Activated CD8-positive, alpha-beta memory T cell treated with anti-CD3 and anti-CD28 coated beads for 48 hours (primary cell): ENCODE results near the gene NDUFA7.
"Not testable (repeated sequence)": the region's sequence is repeated elsewhere in the genome, so short reads cannot be mapped to it uniquely, and the experiment has no call there.

Source experiments
- DNase-seq, 3 experiments: peaks; one replicate each; pipeline ENCODE4 v3.0.0-alpha.2; 2020; ENCODE audit warnings: low read depth in 2 of 3, low spot score in 2 of 3

The NDUFA7 gene

DNA sequence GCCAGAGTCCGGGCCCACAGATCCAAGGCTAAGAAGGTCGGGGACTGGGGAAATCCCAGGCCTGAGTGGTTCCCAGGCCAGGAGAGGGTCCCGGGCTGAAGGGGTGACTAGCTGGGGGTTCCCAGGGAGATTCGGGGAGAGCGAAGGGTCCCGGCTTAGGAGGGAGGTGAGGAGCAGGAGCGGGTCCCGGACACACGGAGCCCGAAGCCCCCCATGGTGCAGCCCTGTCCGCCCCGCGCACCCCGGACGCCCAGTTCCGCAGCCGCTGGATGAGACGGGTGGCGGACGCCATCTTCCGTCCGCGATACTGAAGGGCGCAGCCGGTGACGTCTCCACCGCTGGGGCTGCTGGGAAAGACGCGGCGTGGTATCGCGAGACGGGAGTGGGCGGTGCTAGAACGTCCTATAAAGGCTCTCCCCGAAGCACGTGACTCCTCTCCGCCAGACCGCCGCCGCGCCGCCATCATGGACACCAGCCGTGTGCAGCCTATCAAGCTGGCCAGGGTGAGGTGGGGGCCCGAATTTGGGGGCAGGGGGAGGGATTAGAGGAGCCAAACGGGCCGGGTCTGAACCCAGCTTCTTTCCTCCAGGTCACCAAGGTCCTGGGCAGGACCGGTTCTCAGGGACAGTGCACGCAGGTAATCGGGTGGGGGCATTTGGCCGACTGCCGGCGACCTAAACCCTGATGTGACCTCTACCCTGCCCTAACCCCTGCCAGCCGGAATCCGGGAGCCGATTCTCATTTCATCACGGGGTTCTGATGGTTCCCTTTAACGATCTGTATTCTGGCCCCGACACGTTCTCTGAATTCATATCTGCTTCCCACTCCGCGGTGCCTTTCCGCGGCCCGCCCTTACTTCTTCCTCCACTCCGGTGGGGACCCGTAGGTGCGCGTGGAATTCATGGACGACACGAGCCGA lies at the start of gene NDUFA7, which contains the start of gene RPS28:
TSS of gene NDUFA7 (minus strand) at position 309 of the 919 bp plus-strand sequence. CDS start at position 292, 17 bp downstream.
TSS of gene RPS28 (plus strand) at position 430 of the 919 bp plus-strand sequence. CDS start at position 465, 35 bp downstream.
- peak; percentile 93 to 96 (median 96) for DNase-seq

GRCh38 chr19:8370176-8371010 lies 49.2 kb upstream of the NDUFA7 start:
- no peak for DNase-seq

GRCh38 chr19:8367327-8368001 lies 46.3 kb upstream of the NDUFA7 start:
- no peak for DNase-seq

- DNase-seq, result no peak
Measured at GRCh38 chr19:8366961-8367326, 45.8 kb upstream of the NDUFA7 start.

- no peak for DNase-seq
Measured at GRCh38 chr19:8366121-8366581, 45.0 kb upstream of the NDUFA7 start.

DNA sequence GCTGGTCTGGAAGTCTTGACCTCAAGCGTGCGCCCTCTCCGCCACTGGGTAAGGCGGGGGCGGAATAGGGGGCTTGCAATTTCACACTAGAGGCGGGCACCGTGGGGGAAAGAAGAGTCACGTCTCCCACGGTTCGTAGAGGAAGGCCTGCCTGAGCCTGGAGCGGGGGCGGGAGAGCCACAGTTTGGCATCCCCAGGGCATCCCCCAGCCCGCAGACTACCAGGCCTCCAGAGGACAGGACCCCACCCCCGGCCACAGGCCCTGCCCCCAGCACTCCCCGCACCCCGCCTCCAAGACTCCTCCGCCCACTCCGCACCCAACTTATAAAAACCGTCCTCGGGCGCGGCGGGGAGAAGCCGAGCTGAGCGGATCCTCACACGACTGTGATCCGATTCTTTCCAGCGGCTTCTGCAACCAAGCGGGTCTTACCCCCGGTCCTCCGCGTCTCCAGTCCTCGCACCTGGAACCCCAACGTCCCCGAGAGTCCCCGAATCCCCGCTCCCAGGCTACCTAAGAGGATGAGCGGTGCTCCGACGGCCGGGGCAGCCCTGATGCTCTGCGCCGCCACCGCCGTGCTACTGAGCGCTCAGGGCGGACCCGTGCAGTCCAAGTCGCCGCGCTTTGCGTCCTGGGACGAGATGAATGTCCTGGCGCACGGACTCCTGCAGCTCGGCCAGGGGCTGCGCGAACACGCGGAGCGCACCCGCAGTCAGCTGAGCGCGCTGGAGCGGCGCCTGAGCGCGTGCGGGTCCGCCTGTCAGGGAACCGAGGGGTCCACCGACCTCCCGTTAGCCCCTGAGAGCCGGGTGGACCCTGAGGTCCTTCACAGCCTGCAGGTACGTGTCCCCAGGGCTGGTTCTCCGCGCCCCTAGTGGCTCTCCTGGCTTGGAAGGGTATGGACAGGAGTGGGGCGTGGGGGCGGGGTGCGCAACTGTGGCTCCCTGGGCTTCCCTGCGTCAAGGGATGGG lies 42.9 kb upstream of the NDUFA7 start, which contains the start of gene ANGPTL4:
TSS of gene ANGPTL4 (plus strand) at position 353 of the 969 bp plus-strand sequence. CDS start at position 520, 167 bp downstream.
- DNase-seq, result peak; percentile 35 to 47 (median 40)

DNA sequence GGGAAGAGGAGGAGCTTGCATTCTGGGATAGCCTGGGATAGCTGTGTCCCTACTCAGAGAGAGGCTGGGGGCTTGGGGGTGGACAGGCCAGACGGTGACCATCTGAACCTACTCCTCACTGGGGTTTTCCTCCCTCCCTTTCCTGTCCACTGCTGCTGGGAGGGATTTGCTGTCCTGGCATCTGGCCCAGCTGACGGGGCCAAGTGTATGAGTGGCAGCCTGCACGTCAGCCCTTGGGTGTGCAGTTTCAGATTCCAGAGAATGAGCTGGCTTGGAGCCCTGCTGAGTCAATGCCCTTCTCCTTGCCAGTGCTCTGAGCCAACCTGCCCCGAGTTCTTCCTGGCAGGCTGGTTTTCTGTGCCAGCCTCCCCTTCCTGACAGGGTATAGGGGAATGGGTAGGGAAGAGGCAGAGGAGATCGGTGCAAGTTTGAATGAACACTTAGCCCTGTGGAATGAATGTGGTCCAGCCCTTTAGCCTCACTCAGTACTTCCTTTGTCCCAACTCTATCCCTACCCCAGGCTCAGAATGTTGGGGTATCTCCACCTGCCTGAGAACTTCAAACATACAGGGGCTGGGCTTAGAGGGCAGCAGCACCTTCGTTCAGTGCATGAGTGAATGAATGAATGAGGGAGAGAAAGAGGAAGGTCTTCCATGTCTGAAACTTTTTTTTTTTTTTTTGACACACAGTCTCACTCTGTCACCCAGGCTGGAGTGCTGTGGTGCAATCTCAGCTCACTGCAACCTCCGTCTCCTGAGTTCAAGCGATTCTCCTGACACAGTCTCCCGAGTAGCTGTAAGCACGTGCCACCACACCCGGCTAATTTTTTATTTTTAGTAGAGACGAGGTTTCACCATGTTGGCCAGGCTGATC lies 41.0 kb upstream of the NDUFA7 start:
- no peak for DNase-seq

GRCh38 chr19:8360196-8360595 lies 39.0 kb upstream of the NDUFA7 start:
- no peak for DNase-seq

DNA sequence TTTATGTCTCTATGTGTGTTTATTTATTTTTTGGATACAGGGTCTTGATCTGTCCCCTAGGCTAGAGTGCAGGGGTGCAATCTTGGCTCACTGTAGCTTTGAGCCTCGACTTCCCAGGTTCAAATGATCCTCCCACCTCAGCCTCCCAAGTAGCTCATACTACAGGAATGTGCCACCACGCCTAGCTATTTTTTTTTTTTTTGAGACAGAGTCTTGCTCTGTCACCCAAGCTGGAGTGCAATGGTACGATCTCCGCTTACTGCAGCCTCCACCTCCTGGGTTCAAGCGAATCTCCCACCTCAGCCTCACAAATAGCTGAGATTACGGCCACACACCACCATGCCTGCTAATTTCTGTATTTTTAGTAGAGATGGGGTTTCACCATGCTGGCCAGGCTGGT lies 37.8 kb upstream of the NDUFA7 start:
- DNase-seq, result no peak

DNA sequence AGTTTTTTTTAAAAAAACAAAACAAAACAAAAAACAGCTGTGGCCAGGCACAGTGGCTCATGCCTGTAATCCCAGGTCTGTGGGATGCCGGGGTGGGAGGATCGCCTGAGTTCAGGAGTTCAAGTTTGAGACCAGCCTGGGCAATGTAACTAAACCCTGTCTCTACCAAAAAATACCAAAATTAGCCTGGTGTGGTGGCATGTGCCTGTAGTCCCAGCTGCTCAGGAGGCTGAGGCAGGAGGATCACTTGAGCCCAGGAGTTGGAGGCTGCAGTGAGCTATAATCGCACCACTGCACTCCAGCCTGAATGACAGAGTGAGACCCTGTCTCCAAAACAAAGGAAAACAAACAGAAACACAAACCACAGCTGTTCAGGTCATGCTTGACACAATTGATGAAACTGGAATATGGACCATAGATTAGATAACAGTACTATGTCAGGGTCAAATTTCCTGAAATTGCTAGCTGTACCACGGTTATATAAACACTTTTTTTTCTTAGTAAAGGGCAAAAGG lies 35.9 kb upstream of the NDUFA7 start:
- no peak for DNase-seq

GRCh38 chr19:8355631-8356402 lies 34.6 kb upstream of the NDUFA7 start:
- DNase-seq, result no peak

DNA sequence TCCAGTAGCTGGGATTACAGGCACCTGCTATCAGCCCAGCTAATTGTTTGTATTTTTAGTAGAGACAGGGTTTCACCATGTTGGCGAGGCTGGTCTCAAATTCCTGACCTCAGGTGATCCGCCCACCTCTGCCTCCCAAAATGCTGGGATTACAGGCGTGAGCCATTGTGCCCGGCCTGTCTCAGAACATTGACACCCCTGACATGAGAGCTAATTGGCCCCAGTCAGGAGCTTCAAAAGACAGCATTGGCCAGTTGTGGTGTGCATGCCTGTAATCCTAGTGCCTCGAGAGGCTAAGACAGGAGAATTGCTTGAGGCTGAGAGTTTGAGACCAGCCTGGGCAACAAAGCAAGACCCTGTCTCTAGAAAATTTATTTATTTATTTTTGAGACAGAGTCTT lies 31.7 kb upstream of the NDUFA7 start:
- not testable (repeated sequence) for DNase-seq

- DNase-seq, result no peak
Measured at GRCh38 chr19:8352134-8352827, 31.1 kb upstream of the NDUFA7 start.

DNA sequence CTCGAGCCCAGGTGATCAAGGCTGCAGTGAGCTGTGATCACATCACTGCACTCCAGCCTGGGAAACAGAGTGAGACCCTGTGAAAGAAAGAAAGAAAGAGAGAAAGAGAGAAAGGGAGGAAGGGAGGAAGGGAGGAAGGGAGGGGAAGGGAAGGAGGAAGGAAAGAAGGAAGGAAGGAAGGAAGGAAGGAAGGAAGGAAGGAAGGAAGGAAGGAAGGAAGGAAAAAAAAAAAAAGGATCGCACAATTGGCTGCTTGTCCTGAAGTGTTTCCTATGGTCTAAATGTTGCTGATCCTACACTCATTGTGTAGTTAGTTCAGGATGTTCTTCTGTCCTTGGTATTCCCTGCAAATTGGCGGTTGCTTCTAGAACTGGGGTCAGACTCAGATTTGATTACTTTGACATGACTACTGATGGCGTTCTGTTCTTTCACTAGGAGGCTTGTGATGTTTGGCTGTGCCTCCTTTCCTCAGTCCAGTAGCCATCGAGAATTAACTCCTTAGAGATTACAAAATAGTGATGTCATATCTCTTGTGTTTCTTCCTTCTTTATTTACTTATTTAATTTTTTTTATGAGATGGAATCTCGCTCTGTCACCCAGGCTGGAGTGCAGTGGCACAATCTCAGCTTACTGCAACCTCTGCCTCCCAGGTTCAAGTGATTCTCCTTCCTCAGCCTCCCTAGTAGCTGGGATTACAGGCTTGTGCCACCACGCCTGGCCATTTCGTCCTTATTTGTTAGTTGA lies 28.6 kb upstream of the NDUFA7 start:
- DNase-seq, result not testable (repeated sequence)

DNA sequence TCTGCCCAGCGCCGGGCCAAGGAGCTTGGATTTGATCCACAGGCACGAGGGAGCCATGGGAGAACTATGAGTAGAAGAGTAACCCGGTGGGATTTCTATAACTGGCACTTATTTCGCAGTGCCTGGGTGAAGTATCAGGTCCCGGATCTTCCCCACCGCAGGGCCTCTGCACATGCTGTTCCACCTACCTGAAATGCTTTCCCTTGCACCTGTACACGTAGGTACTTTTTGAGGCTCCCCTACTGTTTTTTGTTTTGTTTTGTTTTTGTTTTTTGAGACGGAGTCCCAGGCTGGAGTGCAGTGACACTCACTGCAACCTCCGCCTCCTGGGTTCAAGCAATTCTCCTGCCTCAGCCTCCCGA lies 22.3 kb upstream of the NDUFA7 start:
- no peak for DNase-seq

GRCh38 chr19:8342684-8343482 lies 21.7 kb upstream of the NDUFA7 start, which contains the start of gene KANK3:
KANK3 (minus strand) TSS chr19:8343262; CDS start chr19:8337828, 5,434 bp downstream.
- peak; percentile 82 to 88 (median 82) for DNase-seq
